PC-9 (cell line): Measurements from ENCODE around the gene RBM4B.

Experiments used
- EZH2 ChIP-seq: fragments of 200-600 bp; sonication (generic); IDR thresholded peaks from 2 replicates; pipeline ENCODE4 v1.8.0; 2017; ENCODE audit warnings: antibody characterized with exemption, low read depth
- TF ChIP-seq, protein P1 (sequence below): fragments of 200-600 bp; sonication (generic); conservative IDR thresholded peaks from 2 replicates; pipeline ENCODE4 v1.6.1; 2017; ENCODE audit warnings: mixed run types, antibody characterized with exemption, mild to moderate bottlenecking, moderate library complexity

DNA sequence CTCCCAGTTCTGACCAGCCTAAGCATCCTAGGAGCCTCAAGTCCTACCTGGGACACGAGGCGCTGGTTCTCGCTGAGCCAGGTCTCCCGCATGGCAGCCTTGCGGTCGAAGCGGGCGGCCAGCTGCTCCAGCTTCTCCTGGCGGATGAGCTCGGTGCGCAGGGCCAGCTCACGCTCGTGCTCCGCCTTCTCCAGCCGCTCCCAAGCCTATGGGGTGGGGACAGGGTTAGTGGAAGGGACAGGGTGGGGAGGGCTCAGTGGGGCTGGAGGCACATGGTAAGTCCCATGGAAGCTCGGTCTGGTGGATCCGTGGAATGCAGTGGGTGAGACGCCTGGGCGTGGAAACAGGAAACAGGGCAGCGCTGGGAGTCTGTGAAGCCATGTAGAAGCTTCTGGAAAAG is 30.4 kb upstream of the RBM4B start:
- TF ChIP-seq, protein P1, sequence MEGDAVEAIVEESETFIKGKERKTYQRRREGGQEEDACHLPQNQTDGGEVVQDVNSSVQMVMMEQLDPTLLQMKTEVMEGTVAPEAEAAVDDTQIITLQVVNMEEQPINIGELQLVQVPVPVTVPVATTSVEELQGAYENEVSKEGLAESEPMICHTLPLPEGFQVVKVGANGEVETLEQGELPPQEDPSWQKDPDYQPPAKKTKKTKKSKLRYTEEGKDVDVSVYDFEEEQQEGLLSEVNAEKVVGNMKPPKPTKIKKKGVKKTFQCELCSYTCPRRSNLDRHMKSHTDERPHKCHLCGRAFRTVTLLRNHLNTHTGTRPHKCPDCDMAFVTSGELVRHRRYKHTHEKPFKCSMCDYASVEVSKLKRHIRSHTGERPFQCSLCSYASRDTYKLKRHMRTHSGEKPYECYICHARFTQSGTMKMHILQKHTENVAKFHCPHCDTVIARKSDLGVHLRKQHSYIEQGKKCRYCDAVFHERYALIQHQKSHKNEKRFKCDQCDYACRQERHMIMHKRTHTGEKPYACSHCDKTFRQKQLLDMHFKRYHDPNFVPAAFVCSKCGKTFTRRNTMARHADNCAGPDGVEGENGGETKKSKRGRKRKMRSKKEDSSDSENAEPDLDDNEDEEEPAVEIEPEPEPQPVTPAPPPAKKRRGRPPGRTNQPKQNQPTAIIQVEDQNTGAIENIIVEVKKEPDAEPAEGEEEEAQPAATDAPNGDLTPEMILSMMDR: no peak
- no peak for TF ChIP-seq EZH2
